ENCODE results near the gene ZMYM4. TPM values are rescaled to one million over a fixed set of nuclear protein-coding genes. Genes with fewer than 3 reads are reported as not detected.

Gene ZMYM4
- total and polyA plus RNA-seq, 10 of the 15 experiments (the other 5 are each of a cell fraction or from before 2014, with no cell fraction given): 8.0 to 37.0 (median 28.1) TPM

- no peak for TF ChIP-seq RELB (IDR thresholded peaks at IDR 0.05; ENCODE audit: low read depth)
- no peak for TF ChIP-seq SKIL (IDR thresholded peaks at IDR 0.05; ENCODE audit: low read depth, poor library complexity, severe bottlenecking)
- TF ChIP-seq NFIC (IDR thresholded peaks at IDR 0.05; ENCODE audit: low read depth, low read length): no peak
- no peak for TF ChIP-seq KLF5 (IDR thresholded peaks at IDR 0.05; ENCODE audit: partially characterized antibody)
- TF ChIP-seq BRCA1 (IDR thresholded peaks at IDR 0.05; ENCODE audit: low read depth, low read length): no peak
- no peak for TF ChIP-seq BHLHE40 (IDR thresholded peaks at IDR 0.05; ENCODE audit: borderline replicate concordance in 1 of 2, low read depth in 2 of 2, low read length in 1 of 2)
- no peak for TF ChIP-seq SUZ12 (IDR thresholded peaks at IDR 0.05; ENCODE audit: unreplicated experiment)
These were observed 10.5 kb downstream of the ZMYM4 start (continued) for GRCh38 chr1:35278886-35279554.

- ChIA-PET POLR2A (no interaction called here), CTCF (interaction anchor here (1.4 kb wide), 1 partner anchor 9 kb away, joined by 3 read pairs; no protein-coding TSS in a partner anchor), SMC1A (ENCODE audit: uncharacterized antibody, unreplicated experiment) (interaction anchor here (0.6 kb wide), 1 partner anchor 56 kb away, joined by 3 read pairs; no protein-coding TSS in a partner anchor), RAD21 (ENCODE audit: unreplicated experiment) (no interaction called here)
- no peaks in the 10 kb centered on the region for H3K27me3 ChIP-seq (replicated peaks in 1 of 2; ENCODE audit: control insufficient read depth in 2 of 2, insufficient read depth in 2 of 2, low read length in 1 of 2)
- TF ChIP-seq RCOR1 (conservative IDR thresholded peaks at IDR 0.05; ENCODE audit: low read depth, low read length): no peak
- TF ChIP-seq CHD4 (IDR thresholded peaks at IDR 0.05): no peak
- TF ChIP-seq ZNF622 (IDR thresholded peaks at IDR 0.05): no peak
- TF ChIP-seq DPF2 (IDR thresholded peaks at IDR 0.05): no peak
- no TSS peak for BruUV-seq (replicated peaks)
- no peak for FAIRE-seq
- H3K36me3 ChIP-seq (ENCODE audit: control insufficient read depth in 2 of 2, insufficient read depth in 2 of 2, low read length in 1 of 2): peaks cover 0 to 2% of the 10 kb centered on the region in 2 experiments; a peak in 2 of 4 replicates
- no peak overlapping the region for H3K9ac ChIP-seq (ENCODE audit: control insufficient read depth, insufficient read depth, low read length)
- no peaks in the 10 kb centered on the region for H3K4me1 ChIP-seq (ENCODE audit: control insufficient read depth, insufficient read depth, low read length)
- peaks cover 10% of the 10 kb centered on the region for H3K79me2 ChIP-seq (ENCODE audit: control insufficient read depth, insufficient read depth, low read length)
- in situ Hi-C loops (cut with MboI) (no loop called here), intact Hi-C loops (cut with micrococcal nuclease; ENCODE audit: unreplicated experiment) (no loop called here)
- no peaks in the 10 kb centered on the region for H4K20me1 ChIP-seq (ENCODE audit: control insufficient read depth, insufficient read depth)
- H2AFZ ChIP-seq (ENCODE audit: control insufficient read depth, low read depth, low read length): no peak overlapping the region
- H3K9me3 ChIP-seq (replicated peaks; ENCODE audit: control insufficient read depth, insufficient read depth, low read length): peaks cover 12% of the 10 kb centered on the region
- no peak overlapping the region for H3K4me2 ChIP-seq (ENCODE audit: control insufficient read depth, insufficient read depth)
- H3K4me3 ChIP-seq: no peak overlapping the region
- no peak overlapping the region for H3K27ac ChIP-seq (ENCODE audit: control insufficient read depth, insufficient read depth)
- no peak for DNase-seq (ENCODE audit: low read depth, low spot score)
- 100% methylated on average over 1 of the region's 1 CpG for WGBS (ENCODE audit: insufficient coverage, insufficient replicate concordance, low lambda C conversion rate, missing lambda C conversion rate)
- ATAC-seq: no peak
These were observed 11.0 kb downstream of the ZMYM4 start for GRCh38 chr1:35279555-35279904.

Data from GM12878 (cell line).